Sigmoid colon (tissue), 7 donors: ENCODE data around the gene SMIM43. TPM values are rescaled to one million over a fixed set of nuclear protein-coding genes. Genes with fewer than 3 reads are reported as not detected.

Experiments
- DNase-seq: peaks from one replicate; pipeline ENCODE4 v3.0.0-alpha.2; 2019
- H3K27ac ChIP-seq, 4 donors: fragments of 200-600 bp; sonication (generic); one replicate each; pipeline ENCODE4 v1.5.1; 2016 to 2019; ENCODE audit warnings: mild to moderate bottlenecking in 1 of 4
- H3K27me3 ChIP-seq, 3 donors: fragments of 200-600 bp; sonication (generic); one replicate each; pipeline ENCODE4 v1.5.1; 2019; ENCODE audit warnings: mild to moderate bottlenecking in 1 of 3
- H3K36me3 ChIP-seq, 4 donors: fragments of 200-600 bp; sonication (generic); one replicate each; pipeline ENCODE4 v1.5.1; 2016 to 2019
- H3K4me1 ChIP-seq, 4 donors: fragments of 200-600 bp; sonication (generic); one replicate each; pipeline ENCODE4 v1.5.1; 2017 to 2019
- H3K4me3 ChIP-seq, 4 donors: fragments of 200-600 bp; sonication (generic); one replicate each; pipeline ENCODE4 v1.5.1; 2017 to 2019; ENCODE audit warnings: mild to moderate bottlenecking in 2 of 4, moderate library complexity in 1 of 4
- H3K9me3 ChIP-seq, 4 donors: fragments of 200-600 bp in 3 of 4; sonication (generic) in 3 of 4; one replicate each; pipeline versions ENCODE4 v1.5.1 to v1.6.1; 2013 to 2019
- CTCF ChIP-seq, 4 experiments: fragments of 450-650 bp in 3 of 4; fragments of 200-600 bp in 1 of 4; IDR thresholded peaks; one replicate each; pipeline ENCODE4 v1.5.1; 2016 to 2019; ENCODE audit warnings: antibody characterized with exemption in 4 of 4, mild to moderate bottlenecking in 3 of 4, moderate library complexity in 2 of 4
- EP300 ChIP-seq, 4 donors: sonication (generic); formaldehyde crosslinking; IDR thresholded peaks; one replicate each; pipeline ENCODE4 v1.6.1; 2017; ENCODE audit warnings: antibody characterized with exemption in 4 of 4
- POLR2A ChIP-seq, 2 donors: fragments of 450-650 bp; IDR thresholded peaks; one replicate each; pipeline ENCODE4 v1.6.1; 2016; ENCODE audit warnings: antibody characterized with exemption in 2 of 2, mild to moderate bottlenecking in 2 of 2, moderate library complexity in 2 of 2
- POLR2AphosphoS5 ChIP-seq, 4 donors: sonication (generic); formaldehyde crosslinking; IDR thresholded peaks; one replicate each; pipeline ENCODE4 v1.6.1; 2017; ENCODE audit warnings: antibody characterized with exemption in 4 of 4
- WGBS, 2 donors: extraction: QIAGEN DNeasy Blood & Tissue Kit; methylation state at CpG; one replicate each; pipeline ENCODE4 v1.1.7; 2013; 5-methylcytosine and 5-hydroxymethylcytosine counted together
- intact Hi-C: fragments of 100-400 bp; cut with DNase I; formaldehyde crosslinking; loops from one replicate; pipeline ENCODE4 v1.15.1; 2023
- polyA plus RNA-seq, 3 donors: library from polyadenylated mRNA; stranded (reverse); fragments of 200-250 nt; gene quantifications; one replicate each; pipeline ENCODE4 v1.2.3, GENCODE V29; 2013
- total RNA-seq, 4 donors: library from RNA; depleted of rRNA; stranded (reverse); fragments of >200 nt; gene quantifications; one replicate each; pipeline ENCODE4 v1.1.0, GENCODE V29; 2016
- donor health status: healthy with polysubstance abuse.
- donor health status: Bipolar disorder and iron deficiency.
- donor health status: healthy.

SMIM43 gene
- total and polyA plus RNA-seq, 7 donors = 0.44 to 1.1 (median 0.60) TPM; not detected in 3

GRCh38 chr4:121721700-121722099, 43.3 kb downstream of the SMIM43 start:
- no peak overlapping the region for H3K27ac ChIP-seq
- WGBS, 2 donors = 19 to 47% methylated on average over 1 of the region's 1 CpG

GRCh38 chr4:121720109-121720508, 44.9 kb downstream of the SMIM43 start:
- intact Hi-C loops = no loop called here
- no peak for DNase-seq
- no peak overlapping the region for H3K27ac ChIP-seq
- TF ChIP-seq CTCF (IDR thresholded peaks at IDR 0.05) = no peak
- no peak for TF ChIP-seq EP300 (IDR thresholded peaks at IDR 0.05)
- TF ChIP-seq POLR2AphosphoS5 (IDR thresholded peaks at IDR 0.05) = no peak
- no peak for TF ChIP-seq POLR2A (IDR thresholded peaks at IDR 0.05)
- H3K4me3 ChIP-seq = no peak overlapping the region
- no peaks in the 10 kb centered on the region for H3K27me3 ChIP-seq
- no peaks in the 10 kb centered on the region for H3K9me3 ChIP-seq
- peaks cover 0 to 8% (median 0%) of the 10 kb centered on the region in 4 donors for H3K4me1 ChIP-seq
- H3K36me3 ChIP-seq = no peaks in the 10 kb centered on the region
- 87 to 91% methylated on average over 1 of the region's 1 CpG for WGBS, 2 donors

More at GRCh38 chr4:121721700-121722099, 43.3 kb downstream of the SMIM43 start:
- Histone ChIP-seq H3K4me3 (no peak overlapping the region), H3K9me3 (no peaks in the 10 kb centered on the region), H3K4me1 (peaks cover 0 to 8% (median 0%) of the 10 kb centered on the region in 4 donors), H3K27me3 (no peaks in the 10 kb centered on the region), H3K36me3 (no peaks in the 10 kb centered on the region)
- intact Hi-C loops = no loop called here
- no peak for DNase-seq
- TF ChIP-seq EP300 (IDR thresholded peaks at IDR 0.05) (no peak), CTCF (IDR thresholded peaks at IDR 0.05) (no peak), POLR2AphosphoS5 (IDR thresholded peaks at IDR 0.05) (no peak), POLR2A (IDR thresholded peaks at IDR 0.05) (no peak)

GRCh38 chr4:121717680-121718237, 47.2 kb downstream of the SMIM43 start:
- H3K27me3 ChIP-seq = no peaks in the 10 kb centered on the region
- H3K36me3 ChIP-seq = no peaks in the 10 kb centered on the region
- peak overlapping the region in 3 of 4 donors; percentile 1 to 56 (median 28) for H3K27ac ChIP-seq
- no peaks in the 10 kb centered on the region for H3K9me3 ChIP-seq
- no peak for TF ChIP-seq EP300 (IDR thresholded peaks at IDR 0.05)
- peak in 2 of 4 donors; percentile 10 to 34 for TF ChIP-seq POLR2AphosphoS5 (IDR thresholded peaks at IDR 0.05)
- no peak for TF ChIP-seq POLR2A (IDR thresholded peaks at IDR 0.05)
- no peak for DNase-seq
- WGBS, 2 donors = 65 to 67% methylated on average over 4 of the region's 4 CpGs
- H3K4me1 ChIP-seq = peaks cover 0 to 8% (median 0%) of the 10 kb centered on the region in 4 donors
- intact Hi-C loops = no loop called here
- H3K4me3 ChIP-seq = no peak overlapping the region

- no peaks in the 10 kb centered on the region for H3K27me3 ChIP-seq
- intact Hi-C loops = no loop called here
- TF ChIP-seq POLR2AphosphoS5 (IDR thresholded peaks at IDR 0.05) = no peak
- H3K9me3 ChIP-seq = no peaks in the 10 kb centered on the region
- 84 to 86% methylated on average over 4 of the region's 4 CpGs for WGBS, 2 donors
- H3K4me3 ChIP-seq = no peak overlapping the region
- peaks cover 0 to 14% (median 2%) of the 10 kb centered on the region in 4 donors for H3K4me1 ChIP-seq
- H3K27ac ChIP-seq = no peak overlapping the region
- no peaks in the 10 kb centered on the region for H3K36me3 ChIP-seq
- no peak for DNase-seq
Measured at GRCh38 chr4:121714548-121714947, 50.4 kb downstream of the SMIM43 start.

GRCh38 chr4:121712783-121713182, 52.2 kb downstream of the SMIM43 start:
- Histone ChIP-seq H3K4me3 (no peak overlapping the region), H3K27me3 (no peaks in the 10 kb centered on the region), H3K27ac (peak overlapping the region in 2 of 4 donors; percentile 71 to 81), H3K9me3 (no peaks in the 10 kb centered on the region), H3K4me1 (peaks cover 0 to 14% (median 2%) of the 10 kb centered on the region in 4 donors), H3K36me3 (no peaks in the 10 kb centered on the region)
- DNase-seq = no peak
- intact Hi-C loops = no loop called here
- TF ChIP-seq CTCF (IDR thresholded peaks at IDR 0.05) (no peak), EP300 (IDR thresholded peaks at IDR 0.05) (no peak), POLR2A (IDR thresholded peaks at IDR 0.05) (no peak), POLR2AphosphoS5 (IDR thresholded peaks at IDR 0.05) (no peak)
- WGBS, 2 donors = 79 to 91% methylated on average over 4 of the region's 4 CpGs
